DND-41 (cell line): Measurements from ENCODE around the gene RPP25L.

Experiments
- CTCF ChIP-seq: IDR thresholded peaks from 2 replicates; pipeline ENCODE4 v1.5.1; 2012; ENCODE audit warnings: borderline replicate concordance, low read length, moderate library complexity, mild to moderate bottlenecking; ENCODE audit not compliant: poor library complexity, severe bottlenecking; ENCODE audit errors: extremely low read depth
- EZH2 ChIP-seq: IDR thresholded peaks from 3 replicates; pipeline ENCODE4 v1.6.1; 2012; ENCODE audit warnings: borderline replicate concordance, low read depth, mild to moderate bottlenecking, moderate library complexity, low read length, inconsistent platforms; ENCODE audit not compliant: severe bottlenecking

- no peak for TF ChIP-seq CTCF
- TF ChIP-seq EZH2 = no peak
Measured at GRCh38 chr9:34577400-34578240, 34.3 kb downstream of the RPP25L start.
